MCF 10A (cell line): ENCODE results near the gene FKBP5. TPM values are rescaled to one million over a fixed set of nuclear protein-coding genes. Genes with fewer than 3 reads are reported as not detected.
A peak's percentile ranks its signal among the peaks of the same experiment; 100 is the strongest.
"Not testable (repeated sequence)": the region's sequence is repeated elsewhere in the genome, so short reads cannot be mapped to it uniquely, and the experiment has no call there.

Source experiments
- BruUV-seq: library from RNA; stranded (reverse); fragments of 400-500 nt; replicated peaks from 2 replicates; lab custom pipeline; 2021; lab: Mats Ljungman, UMichigan
- CTCF ChIA-PET: fragments of 300-600 bp; sonication (Branson Sonifier 250); formaldehyde crosslinking; extraction: SDS; loops from one replicate; lab custom pipeline; 2021; ENCODE audit warnings: antibody characterized with exemption, inconsistent platforms; lab: Yijun Ruan, JAX
- POLR2A ChIA-PET: fragments of 300-600, 350-650 bp; sonication (Branson Sonifier 250); formaldehyde crosslinking; extraction: SDS; loops from one replicate; lab custom pipeline; 2020; ENCODE audit warnings: antibody characterized with exemption, inconsistent platforms; lab: Yijun Ruan, JAX
- DNase-seq: peaks from one replicate; pipeline ENCODE4 v3.0.0-alpha.2; 2018; ENCODE audit not compliant: unreplicated experiment
- H3K27ac Mint-ChIP-seq: one replicate; pipeline ENCODE4 v1.8.0; 2022; ENCODE audit warnings: mild to moderate bottlenecking, low read depth, mixed read lengths; ENCODE audit not compliant: unreplicated experiment
- H3K27me3 Mint-ChIP-seq: one replicate; pipeline ENCODE4 v1.8.0; 2022; ENCODE audit warnings: mixed read lengths; ENCODE audit not compliant: insufficient read depth, unreplicated experiment
- H3K36me3 Mint-ChIP-seq: one replicate; pipeline ENCODE4 v1.8.0; 2022; ENCODE audit warnings: mild to moderate bottlenecking, moderate library complexity, mixed read lengths; ENCODE audit not compliant: insufficient read depth, unreplicated experiment
- H3K4me1 Mint-ChIP-seq: one replicate; pipeline ENCODE4 v1.8.0; 2022; ENCODE audit warnings: mixed read lengths; ENCODE audit not compliant: insufficient read depth, unreplicated experiment
- H3K4me3 Mint-ChIP-seq: one replicate; pipeline ENCODE4 v1.8.0; 2022; ENCODE audit warnings: mild to moderate bottlenecking, moderate library complexity, mixed read lengths; ENCODE audit not compliant: unreplicated experiment
- H3K9me3 Mint-ChIP-seq: one replicate; pipeline ENCODE4 v1.8.0; 2022; ENCODE audit warnings: mixed read lengths; ENCODE audit not compliant: unreplicated experiment
- intact Hi-C: fragments of 100-400 bp; cut with micrococcal nuclease; formaldehyde crosslinking; loops from 2 replicates; pipeline ENCODE4 v1.14.1; 2022
- total RNA-seq: library from RNA; stranded (reverse); gene quantifications from 2 replicates; pipeline ENCODE4 v1.2.3, GENCODE V29; 2022
- TF ChIP-seq, protein P1 (sequence below): fragments of 200-600 bp; IDR thresholded peaks from one replicate; pipeline ENCODE4 v1.8.0; 2022; ENCODE audit warnings: antibody characterized with exemption, mild to moderate bottlenecking; ENCODE audit not compliant: unreplicated experiment

The FKBP5 gene
- total RNA-seq, 1 experiment from 2014 or later = 387 TPM

DNA sequence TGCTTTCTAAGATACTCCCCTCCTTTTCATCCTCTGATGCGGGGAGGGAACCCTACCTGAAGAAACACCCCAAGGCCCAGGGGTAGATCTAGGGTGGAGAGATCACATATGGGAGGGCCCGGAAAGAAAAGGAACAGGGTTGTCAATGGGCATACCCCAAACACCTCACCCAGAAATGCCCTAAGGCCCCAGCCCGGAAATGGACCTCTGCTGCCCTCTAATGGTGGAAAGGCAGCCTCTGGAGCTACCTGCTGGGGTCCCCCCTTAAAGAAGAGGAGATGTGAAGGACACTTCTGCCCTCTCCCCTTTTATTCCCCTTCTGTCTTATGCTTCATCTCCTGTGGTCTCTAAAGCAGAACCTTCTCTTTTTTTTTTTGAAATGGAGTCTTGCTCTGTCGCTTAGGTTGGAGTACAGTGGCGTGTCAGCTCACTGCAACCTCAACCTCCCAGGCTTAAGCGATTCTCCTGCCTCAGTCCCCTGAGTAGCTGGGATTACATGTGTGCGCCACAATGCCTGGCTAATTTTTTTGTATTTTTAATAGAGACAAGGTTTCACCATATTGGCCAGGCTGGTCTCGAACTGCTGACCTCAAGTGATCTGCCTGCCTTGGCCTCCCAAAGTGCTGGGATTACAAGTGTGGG, 47.7 kb upstream of the FKBP5 start:
- Mint-ChIP-seq H3K4me1 (peaks cover 40% of the 10 kb centered on the region), H3K4me3 (no peak overlapping the region), H3K36me3 (no peaks in the 10 kb centered on the region), H3K27me3 (no peaks in the 10 kb centered on the region), H3K27ac (no peak overlapping the region), H3K9me3 (no peaks in the 10 kb centered on the region)
- DNase-seq = peak; percentile 82
- TF ChIP-seq, protein P1, sequence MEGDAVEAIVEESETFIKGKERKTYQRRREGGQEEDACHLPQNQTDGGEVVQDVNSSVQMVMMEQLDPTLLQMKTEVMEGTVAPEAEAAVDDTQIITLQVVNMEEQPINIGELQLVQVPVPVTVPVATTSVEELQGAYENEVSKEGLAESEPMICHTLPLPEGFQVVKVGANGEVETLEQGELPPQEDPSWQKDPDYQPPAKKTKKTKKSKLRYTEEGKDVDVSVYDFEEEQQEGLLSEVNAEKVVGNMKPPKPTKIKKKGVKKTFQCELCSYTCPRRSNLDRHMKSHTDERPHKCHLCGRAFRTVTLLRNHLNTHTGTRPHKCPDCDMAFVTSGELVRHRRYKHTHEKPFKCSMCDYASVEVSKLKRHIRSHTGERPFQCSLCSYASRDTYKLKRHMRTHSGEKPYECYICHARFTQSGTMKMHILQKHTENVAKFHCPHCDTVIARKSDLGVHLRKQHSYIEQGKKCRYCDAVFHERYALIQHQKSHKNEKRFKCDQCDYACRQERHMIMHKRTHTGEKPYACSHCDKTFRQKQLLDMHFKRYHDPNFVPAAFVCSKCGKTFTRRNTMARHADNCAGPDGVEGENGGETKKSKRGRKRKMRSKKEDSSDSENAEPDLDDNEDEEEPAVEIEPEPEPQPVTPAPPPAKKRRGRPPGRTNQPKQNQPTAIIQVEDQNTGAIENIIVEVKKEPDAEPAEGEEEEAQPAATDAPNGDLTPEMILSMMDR = peak; percentile 97
- CTCF ChIA-PET = interaction anchor here (0.5 to 5.7 kb wide), 48 partner anchors 9 to 441 kb away, joined by 3 to 90 read pairs (median 4); partner anchors contain the start of genes DEF6 and PPARD
- POLR2A ChIA-PET = interaction anchor here (0.6 to 17.8 kb wide), 20 partner anchors 9 to 268 kb away, joined by 3 to 1351 read pairs (median 6); partner anchors contain the start of genes FKBP5, RPL10A and SRPK1
- BruUV-seq = no TSS peak
- intact Hi-C loops = loop anchor here (2.0 to 10.0 kb wide), 4 partner anchors 169 to 438 kb away; partner anchors contain the start of gene RPL10A

DNA sequence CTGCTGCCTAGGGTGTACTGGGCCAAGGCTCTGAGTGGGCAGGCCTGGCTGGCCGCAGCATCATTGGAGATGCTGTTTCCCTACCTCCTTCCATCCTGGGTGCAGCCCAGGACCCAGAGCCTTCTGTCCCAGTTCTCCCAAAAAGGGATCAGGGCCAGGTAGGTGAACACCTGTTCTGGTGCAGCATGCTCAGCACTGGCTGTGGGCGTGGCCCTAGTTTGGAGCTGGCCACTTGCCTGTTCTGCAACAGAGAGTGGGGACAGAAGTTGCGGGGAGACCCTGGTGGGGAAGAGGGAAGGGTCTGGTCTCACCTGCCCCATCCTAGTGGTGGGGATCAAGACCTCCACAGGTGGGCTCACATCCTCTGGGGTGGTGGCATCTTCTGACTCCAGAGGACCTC, 46.7 kb upstream of the FKBP5 start:
- Mint-ChIP-seq H3K4me1 (peaks cover 40% of the 10 kb centered on the region), H3K36me3 (no peaks in the 10 kb centered on the region), H3K27ac (no peak overlapping the region), H3K4me3 (no peak overlapping the region), H3K27me3 (no peaks in the 10 kb centered on the region), H3K9me3 (no peaks in the 10 kb centered on the region)
- TF ChIP-seq, protein P1 = no peak
- no TSS peak for BruUV-seq
- CTCF ChIA-PET = interaction anchor here (0.6 to 5.7 kb wide), 21 partner anchors 54 to 213 kb away, joined by 3 to 90 read pairs (median 7); no protein-coding TSS in a partner anchor
- intact Hi-C loops = loop anchor here (5.0 to 10.0 kb wide), 2 partner anchors 168 to 219 kb away; no protein-coding TSS in a partner anchor
- POLR2A ChIA-PET = interaction anchor here (0.8 to 17.8 kb wide), 12 partner anchors 8 to 215 kb away, joined by 3 to 1351 read pairs (median 10); partner anchors contain the start of genes FKBP5 and SRPK1
- no peak for DNase-seq

DNA sequence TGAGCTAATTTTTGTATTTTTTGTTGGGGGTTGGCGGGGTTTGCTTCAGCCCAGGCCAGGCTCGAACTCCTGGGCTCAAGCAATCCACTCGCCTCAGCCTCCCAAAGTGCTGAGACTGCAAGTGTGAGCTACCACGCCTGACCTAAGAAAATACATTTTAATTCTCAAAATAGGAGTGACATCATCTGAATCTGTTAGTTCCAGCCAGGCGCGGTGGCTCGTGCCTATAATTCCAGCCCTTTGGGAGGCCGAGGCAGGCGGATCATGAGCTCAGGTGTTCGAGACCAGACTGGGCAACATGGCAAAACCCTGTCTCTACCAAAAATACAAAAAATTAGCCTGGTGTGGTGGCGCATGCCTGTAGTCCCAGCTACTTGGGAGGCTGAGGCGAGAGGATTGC, 45.6 kb upstream of the FKBP5 start:
- not testable (repeated sequence) for BruUV-seq, H3K36me3 Mint-ChIP-seq, DNase-seq, H3K27ac Mint-ChIP-seq, H3K9me3 Mint-ChIP-seq, H3K4me3 Mint-ChIP-seq, H3K27me3 Mint-ChIP-seq
- POLR2A ChIA-PET = interaction anchor here (0.6 to 17.8 kb wide), 18 partner anchors 9 to 213 kb away, joined by 3 to 1351 read pairs (median 8); partner anchors contain the start of gene FKBP5
- CTCF ChIA-PET = interaction anchor here (1.1 to 5.7 kb wide), 13 partner anchors 17 to 264 kb away, joined by 3 to 90 read pairs (median 5); no protein-coding TSS in a partner anchor
- intact Hi-C loops = loop anchor here (10.0 kb wide), 1 partner anchor 220 kb away; no protein-coding TSS in a partner anchor
- H3K4me1 Mint-ChIP-seq = peaks cover 46% of the 10 kb centered on the region

DNA sequence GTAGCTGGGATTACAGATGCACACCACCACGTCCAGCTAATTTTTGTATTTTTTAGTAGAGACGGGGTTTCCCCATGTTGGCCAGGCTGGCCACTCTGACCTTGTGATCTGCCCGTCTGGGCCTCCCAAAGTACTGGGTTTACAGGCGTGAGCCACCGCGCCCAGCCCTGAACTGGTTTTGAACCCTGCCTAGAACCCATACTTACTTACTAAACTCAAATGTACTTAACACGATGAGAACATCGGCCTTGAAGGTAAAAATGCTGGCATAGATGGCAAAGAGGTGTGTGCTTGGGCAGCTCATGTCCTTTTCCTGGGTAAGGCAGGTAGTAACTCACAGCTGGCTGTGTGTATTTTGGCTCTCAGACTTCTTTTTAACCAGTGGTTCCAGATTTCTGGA, 44.9 kb upstream of the FKBP5 start:
- no TSS peak for BruUV-seq
- intact Hi-C loops = loop anchor here (10.0 kb wide), 1 partner anchor 221 kb away; no protein-coding TSS in a partner anchor
- Mint-ChIP-seq H3K27me3 (no peaks in the 10 kb centered on the region), H3K4me1 (peaks cover 52% of the 10 kb centered on the region), H3K36me3 (no peaks in the 10 kb centered on the region), H3K9me3 (no peaks in the 10 kb centered on the region), H3K27ac (peak overlapping the region; percentile 81), H3K4me3 (no peak overlapping the region)
- POLR2A ChIA-PET = interaction anchor here (0.6 to 17.8 kb wide), 24 partner anchors 8 to 264 kb away, joined by 3 to 1351 read pairs (median 6); partner anchors contain the start of gene FKBP5
- DNase-seq = peak; percentile 60
- CTCF ChIA-PET = interaction anchor here (0.6 to 5.7 kb wide), 18 partner anchors 17 to 263 kb away, joined by 3 to 90 read pairs (median 4); no protein-coding TSS in a partner anchor
- TF ChIP-seq, protein P1 = no peak
